SH-SY5Y (cell line): Measurements from ENCODE around the gene SLC25A21.

Source experiments
- GATA2 ChIP-seq: IDR thresholded peaks from 2 replicates; pipeline ENCODE4 v1.6.1; 2011; ENCODE audit warnings: mild to moderate bottlenecking, low read depth, low read length
- GATA3 ChIP-seq: IDR thresholded peaks from 2 replicates; pipeline ENCODE4 v1.6.1; 2011; ENCODE audit warnings: low read depth, mild to moderate bottlenecking, low read length, moderate library complexity

- TF ChIP-seq GATA2 = no peak
- TF ChIP-seq GATA3 = no peak
Measured at GRCh38 chr14:36683083-36683724, 489.2 kb downstream of the SLC25A21 start.
